ENCODE results near the gene RAB24.
"Not testable (repeated sequence)": the region's sequence is repeated elsewhere in the genome, so short reads cannot be mapped to it uniquely, and the experiment has no call there.

Gene RAB24

DNA sequence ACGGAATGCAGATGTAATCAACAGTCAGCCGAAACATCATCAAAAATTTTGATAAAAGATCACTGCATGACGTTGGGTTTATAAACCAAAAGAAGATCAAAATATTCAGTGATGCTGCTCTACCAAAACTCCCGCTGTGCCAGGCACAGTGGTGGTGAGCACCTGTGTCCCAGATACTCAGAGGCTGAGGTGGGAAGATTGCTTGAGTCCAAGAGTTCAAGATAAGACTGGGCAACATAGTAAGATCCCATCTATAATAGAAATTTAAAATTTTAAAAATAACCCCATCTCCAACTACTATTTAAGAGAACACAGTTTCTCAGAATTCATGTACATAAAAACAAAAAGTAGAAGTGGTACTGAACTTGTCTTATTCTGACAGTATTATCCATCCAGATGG is 44.2 kb upstream of the RAB24 start:
- H3K27ac ChIP-seq, result no peak overlapping the region
- DNase-seq (ENCODE audit: low spot score), result no peak
- no peak overlapping the region for H3K4me3 ChIP-seq
- TF ChIP-seq, protein P1, sequence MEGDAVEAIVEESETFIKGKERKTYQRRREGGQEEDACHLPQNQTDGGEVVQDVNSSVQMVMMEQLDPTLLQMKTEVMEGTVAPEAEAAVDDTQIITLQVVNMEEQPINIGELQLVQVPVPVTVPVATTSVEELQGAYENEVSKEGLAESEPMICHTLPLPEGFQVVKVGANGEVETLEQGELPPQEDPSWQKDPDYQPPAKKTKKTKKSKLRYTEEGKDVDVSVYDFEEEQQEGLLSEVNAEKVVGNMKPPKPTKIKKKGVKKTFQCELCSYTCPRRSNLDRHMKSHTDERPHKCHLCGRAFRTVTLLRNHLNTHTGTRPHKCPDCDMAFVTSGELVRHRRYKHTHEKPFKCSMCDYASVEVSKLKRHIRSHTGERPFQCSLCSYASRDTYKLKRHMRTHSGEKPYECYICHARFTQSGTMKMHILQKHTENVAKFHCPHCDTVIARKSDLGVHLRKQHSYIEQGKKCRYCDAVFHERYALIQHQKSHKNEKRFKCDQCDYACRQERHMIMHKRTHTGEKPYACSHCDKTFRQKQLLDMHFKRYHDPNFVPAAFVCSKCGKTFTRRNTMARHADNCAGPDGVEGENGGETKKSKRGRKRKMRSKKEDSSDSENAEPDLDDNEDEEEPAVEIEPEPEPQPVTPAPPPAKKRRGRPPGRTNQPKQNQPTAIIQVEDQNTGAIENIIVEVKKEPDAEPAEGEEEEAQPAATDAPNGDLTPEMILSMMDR (IDR thresholded peaks at IDR 0.05), result no peak

DNA sequence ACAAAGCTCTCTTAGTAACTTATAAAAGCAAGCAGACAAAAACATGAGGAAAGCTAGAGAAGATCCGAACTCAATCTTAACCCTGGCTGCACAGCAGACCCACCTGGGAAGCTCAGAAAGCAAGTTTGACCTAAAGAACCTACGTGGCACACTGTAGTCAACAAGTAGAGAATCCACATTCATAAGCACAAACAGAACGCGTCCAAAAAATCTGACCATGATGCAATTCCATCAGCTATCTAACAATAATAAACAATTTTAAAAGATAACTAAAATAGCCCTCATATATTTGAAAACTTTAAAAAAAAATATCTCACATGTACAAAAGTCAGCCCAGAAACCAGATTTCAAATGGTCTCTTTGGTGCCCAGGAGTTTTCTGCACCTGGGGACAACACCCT is 43.3 kb upstream of the RAB24 start:
- Histone ChIP-seq H3K4me3 (no peak overlapping the region), H3K27ac (no peak overlapping the region)
- no peak for DNase-seq (ENCODE audit: low spot score)
- TF ChIP-seq, protein P1 (IDR thresholded peaks at IDR 0.05), result no peak

DNA sequence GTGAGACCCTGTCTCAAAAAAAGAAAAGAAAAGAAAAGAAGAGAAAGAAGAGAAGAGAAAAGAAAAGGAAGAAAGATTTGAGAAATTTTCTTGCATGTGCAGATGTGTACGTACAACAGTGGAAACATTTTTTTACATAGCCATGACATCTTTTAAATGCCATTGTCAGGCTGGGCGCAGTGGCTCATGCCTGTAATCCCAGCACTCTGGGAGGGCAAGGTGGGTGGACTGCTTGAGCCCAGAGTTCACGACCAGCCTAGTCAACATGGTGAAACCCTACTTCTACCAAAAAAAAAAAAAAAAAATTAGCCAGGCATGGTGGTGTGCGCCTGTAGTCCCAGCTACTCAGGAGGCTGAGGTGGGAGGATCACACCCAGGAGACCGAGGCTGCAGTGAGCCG is 41.4 kb upstream of the RAB24 start:
- Histone ChIP-seq H3K27ac (no peak overlapping the region), H3K4me3 (no peak overlapping the region)
- TF ChIP-seq, protein P1 (IDR thresholded peaks at IDR 0.05), result no peak
- DNase-seq (ENCODE audit: low spot score), result no peak

- Histone ChIP-seq H3K27ac (no peak overlapping the region), H3K4me3 (no peak overlapping the region)
- TF ChIP-seq, protein P1 (IDR thresholded peaks at IDR 0.05), result no peak
- no peak for DNase-seq (ENCODE audit: low spot score)
These were observed 40.3 kb upstream of the RAB24 start for GRCh38 chr5:177343777-177344176.

- not testable (repeated sequence) for DNase-seq (ENCODE audit: low spot score); H3K4me3 ChIP-seq
These were observed 39.5 kb upstream of the RAB24 start for GRCh38 chr5:177343000-177343399.

DNA sequence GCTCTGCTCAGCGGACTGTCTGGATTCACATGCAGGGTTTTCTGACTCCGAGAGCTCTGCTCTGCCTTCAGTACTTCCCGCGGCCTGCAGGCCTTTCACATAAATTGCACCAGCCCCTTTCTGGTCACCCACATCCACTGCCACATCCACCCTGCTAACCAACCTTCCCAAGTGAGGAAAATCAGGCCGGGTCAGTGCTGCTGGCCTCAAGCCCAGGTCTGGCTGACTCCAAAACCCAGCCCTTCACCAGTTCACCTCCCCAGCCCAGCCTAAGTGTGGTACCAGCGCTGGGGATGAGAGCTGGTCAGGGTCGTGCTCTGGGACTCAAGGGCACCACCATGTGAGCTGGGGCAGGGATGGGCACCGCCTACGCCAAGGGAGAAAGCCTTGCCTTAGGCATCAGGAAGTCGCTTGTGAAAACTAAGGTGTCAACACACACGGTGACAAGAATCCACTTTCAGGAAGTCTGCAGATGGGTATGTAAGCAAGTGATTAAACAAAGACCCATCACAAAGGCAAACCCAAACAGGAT is 35.7 kb upstream of the RAB24 start:
- DNase-seq (ENCODE audit: low spot score), result peak; percentile 58
- Histone ChIP-seq H3K4me3 (no peak overlapping the region), H3K27ac (no peak overlapping the region)
- TF ChIP-seq, protein P1 (IDR thresholded peaks at IDR 0.05), result no peak

More at GRCh38 chr5:177343000-177343399, 39.5 kb upstream of the RAB24 start:
- H3K27ac ChIP-seq, result not testable (repeated sequence)

DNA sequence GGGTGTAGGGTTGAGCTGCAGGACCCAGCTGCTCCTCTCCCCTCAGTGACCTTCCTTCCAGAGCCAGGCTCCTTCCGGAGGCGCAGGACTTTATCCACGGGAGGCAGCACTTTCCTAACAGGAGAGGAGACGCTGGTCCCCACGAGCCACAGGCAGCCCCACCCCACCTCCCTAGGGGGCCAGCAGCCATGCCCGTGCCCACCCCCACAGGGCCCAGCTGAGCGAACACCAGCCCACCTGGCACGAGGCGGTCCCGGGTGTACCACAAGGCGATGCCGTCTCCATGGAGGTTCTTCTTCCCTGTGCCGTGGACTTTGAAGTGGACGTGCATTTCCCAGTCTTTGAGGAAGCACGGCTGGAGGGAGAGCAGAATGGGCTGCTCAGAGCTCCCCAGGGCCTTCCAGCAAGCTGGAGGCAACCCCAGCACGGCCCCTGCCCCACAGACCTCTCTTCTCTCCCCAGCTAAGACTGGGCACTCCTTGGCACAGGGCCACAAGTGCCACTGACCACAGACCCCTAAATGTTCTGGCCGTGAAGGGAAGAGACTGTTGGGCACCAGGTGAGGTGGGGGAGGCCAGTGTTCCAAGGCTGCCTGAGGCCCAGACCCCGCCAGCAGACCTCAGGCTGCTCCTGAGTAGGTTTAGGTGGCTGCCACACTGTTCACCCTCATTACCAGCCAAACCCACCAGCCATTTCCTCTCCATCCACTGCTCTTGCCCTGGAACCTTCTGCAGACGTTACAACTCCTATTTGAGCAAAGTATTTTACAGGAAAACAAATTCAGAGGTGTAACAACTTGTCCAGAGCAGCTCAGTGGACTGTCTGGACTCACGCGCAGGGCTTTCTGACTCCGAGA is 35.0 kb upstream of the RAB24 start:
- DNase-seq (ENCODE audit: low spot score), result no peak
- Histone ChIP-seq H3K27ac (no peak overlapping the region), H3K4me3 (no peak overlapping the region)
- TF ChIP-seq, protein P1 (IDR thresholded peaks at IDR 0.05), result no peak

Measured in coronary artery (tissue), 2 donors.